ENCODE results near the gene ZBTB7B.

The ZBTB7B gene

GRCh38 chr1:155011004-155011416, 8.4 kb downstream of the ZBTB7B start:
- no peak for TF ChIP-seq GATA2 (IDR thresholded peaks at IDR 0.05; ENCODE audit: low read depth, low read length)
- TF ChIP-seq GATA3 (IDR thresholded peaks at IDR 0.05; ENCODE audit: low read depth, low read length): no peak

GRCh38 chr1:155011437-155012025, 8.9 kb downstream of the ZBTB7B start:
- TF ChIP-seq GATA2 (IDR thresholded peaks at IDR 0.05; ENCODE audit: low read depth, low read length) (no peak), GATA3 (IDR thresholded peaks at IDR 0.05; ENCODE audit: low read depth, low read length) (no peak)

DNA sequence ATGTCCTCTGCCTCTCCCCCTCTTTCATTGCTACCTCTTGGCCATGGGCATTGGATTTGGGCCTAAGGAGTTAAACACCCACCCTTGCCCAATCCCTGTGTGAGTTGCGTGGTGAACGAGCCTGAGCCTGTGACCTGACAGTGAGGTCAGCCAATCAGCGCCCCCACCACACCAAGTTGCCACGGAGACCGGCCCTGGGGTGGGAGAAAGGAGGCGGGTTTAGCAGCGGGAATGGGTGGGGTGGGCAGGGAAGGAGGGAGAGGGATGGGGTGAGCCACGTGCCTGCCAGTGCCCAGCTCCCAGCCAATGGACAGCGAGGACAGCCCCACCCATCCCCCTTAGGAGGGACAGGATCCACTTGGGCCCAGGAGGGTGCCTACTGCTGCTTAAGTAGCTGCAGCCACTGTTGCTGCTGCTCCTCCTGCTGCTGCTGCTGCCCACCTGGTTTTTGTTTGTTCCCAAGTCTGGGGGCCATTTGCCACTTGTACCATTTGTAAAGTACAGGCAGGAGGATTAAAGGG, 9.5 kb downstream of the ZBTB7B start:
- TF ChIP-seq GATA3 (IDR thresholded peaks at IDR 0.05; ENCODE audit: low read depth, low read length) (no peak), GATA2 (IDR thresholded peaks at IDR 0.05; ENCODE audit: low read depth, low read length) (no peak)

GRCh38 chr1:155012776-155013602, 10.4 kb downstream of the ZBTB7B start:
- no peak for TF ChIP-seq GATA3 (IDR thresholded peaks at IDR 0.05; ENCODE audit: low read depth, low read length)
- no peak for TF ChIP-seq GATA2 (IDR thresholded peaks at IDR 0.05; ENCODE audit: low read depth, low read length)

DNA sequence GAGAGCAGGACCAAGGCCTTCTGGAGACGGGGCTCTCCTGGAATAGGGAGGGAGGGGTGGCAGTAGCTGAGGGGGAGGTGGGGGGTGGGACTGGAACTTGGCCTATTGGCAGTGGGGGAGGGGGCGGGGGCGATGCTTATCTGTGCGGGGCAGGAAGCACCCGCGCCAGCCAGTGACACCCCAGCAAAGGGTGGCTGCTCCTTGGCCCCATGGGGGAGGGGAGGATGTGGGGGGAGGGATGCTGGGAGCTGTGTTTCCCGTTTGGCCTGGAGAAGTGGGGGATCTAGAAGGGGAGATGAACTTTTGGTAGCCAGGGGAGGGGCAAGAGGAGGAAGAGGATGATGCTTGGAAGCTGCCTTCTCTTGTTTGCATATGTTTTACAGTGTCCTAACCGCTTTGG, 11.0 kb downstream of the ZBTB7B start:
- TF ChIP-seq GATA3 (IDR thresholded peaks at IDR 0.05; ENCODE audit: low read depth, low read length) (no peak), GATA2 (IDR thresholded peaks at IDR 0.05; ENCODE audit: low read depth, low read length) (no peak)

GRCh38 chr1:155014709-155015508, 12.3 kb downstream of the ZBTB7B start:
- TF ChIP-seq GATA3 (IDR thresholded peaks at IDR 0.05; ENCODE audit: low read depth, low read length) (no peak), GATA2 (IDR thresholded peaks at IDR 0.05; ENCODE audit: low read depth, low read length) (no peak)

- TF ChIP-seq GATA3 (IDR thresholded peaks at IDR 0.05; ENCODE audit: low read depth, low read length) (no peak), GATA2 (IDR thresholded peaks at IDR 0.05; ENCODE audit: low read depth, low read length) (no peak)
Observed at GRCh38 chr1:155015527-155016230, 13.1 kb downstream of the ZBTB7B start.

DNA sequence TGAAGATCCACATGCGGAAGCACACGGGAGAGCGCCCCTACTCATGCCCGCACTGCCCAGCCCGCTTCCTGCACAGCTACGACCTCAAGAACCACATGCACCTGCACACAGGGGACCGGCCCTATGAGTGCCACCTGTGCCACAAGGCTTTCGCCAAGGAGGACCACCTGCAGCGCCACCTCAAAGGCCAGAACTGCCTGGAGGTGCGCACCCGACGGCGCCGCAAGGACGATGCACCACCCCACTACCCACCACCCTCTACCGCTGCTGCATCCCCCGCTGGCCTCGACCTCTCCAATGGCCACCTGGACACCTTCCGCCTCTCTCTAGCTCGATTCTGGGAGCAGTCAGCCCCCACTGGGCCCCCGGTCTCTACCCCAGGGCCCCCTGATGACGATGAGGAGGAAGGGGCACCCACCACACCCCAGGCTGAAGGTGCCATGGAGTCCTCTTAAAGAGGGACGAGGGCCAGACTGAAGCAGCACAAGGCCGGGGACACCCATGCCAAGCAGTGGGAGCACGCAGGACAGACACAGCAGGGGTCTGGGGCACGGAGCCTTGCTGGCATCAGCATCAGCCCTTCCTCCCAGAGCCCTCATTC, 13.7 kb downstream of the ZBTB7B start:
- TF ChIP-seq GATA3 (IDR thresholded peaks at IDR 0.05; ENCODE audit: low read depth, low read length) (no peak), GATA2 (IDR thresholded peaks at IDR 0.05; ENCODE audit: low read depth, low read length) (no peak)

DNA sequence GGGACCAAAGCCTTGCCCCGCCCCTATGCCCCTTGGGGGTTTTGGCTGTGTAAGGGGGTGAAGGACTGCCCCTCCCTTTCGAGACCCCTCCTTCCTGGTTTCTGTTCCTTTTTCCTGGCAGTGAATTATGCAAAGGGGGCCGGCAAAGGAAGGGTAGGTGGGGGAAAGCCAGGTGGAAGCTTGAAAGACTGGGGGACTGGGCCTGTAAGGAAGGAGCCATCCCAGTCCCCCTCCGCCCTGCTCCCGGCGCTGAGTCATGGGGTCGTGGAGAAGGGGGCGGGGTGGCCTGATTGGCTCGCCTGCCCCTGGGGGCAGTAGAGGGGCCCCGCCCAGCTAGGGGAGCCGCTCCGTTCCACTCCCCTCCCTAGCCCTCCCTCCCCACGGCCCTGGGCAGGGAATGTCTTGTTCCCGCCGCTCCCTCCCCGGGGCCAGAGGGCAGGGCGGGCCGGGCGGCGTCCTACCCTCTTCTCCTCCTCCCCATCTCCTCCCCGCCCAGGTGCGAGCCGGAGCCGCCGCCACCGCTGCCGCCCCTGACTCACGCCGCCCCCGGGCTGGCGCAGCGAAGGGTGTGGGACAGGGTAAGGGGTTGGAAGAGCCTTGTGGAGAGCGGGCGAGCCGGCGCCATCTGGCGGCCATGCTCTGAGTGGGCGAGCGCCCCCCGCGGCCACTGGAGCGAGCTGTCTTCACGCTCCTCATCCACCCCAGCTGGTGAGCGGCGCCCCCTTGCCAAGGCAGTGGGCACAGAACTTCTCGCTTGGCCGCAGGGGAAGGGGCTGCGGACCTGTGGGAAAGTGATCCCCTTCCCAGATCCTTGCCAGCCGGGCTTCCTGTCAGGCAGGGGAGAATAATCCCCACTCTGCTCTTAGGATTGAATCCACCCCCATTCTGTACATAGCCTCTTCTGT, 14.7 kb downstream of the ZBTB7B start:
- TF ChIP-seq GATA3 (IDR thresholded peaks at IDR 0.05; ENCODE audit: low read depth, low read length): no peak
- TF ChIP-seq GATA2 (IDR thresholded peaks at IDR 0.05; ENCODE audit: low read depth, low read length): no peak; the same call in 1 of the 2 replicates

GRCh38 chr1:155017946-155018316, 15.3 kb downstream of the ZBTB7B start:
- TF ChIP-seq GATA2 (IDR thresholded peaks at IDR 0.05; ENCODE audit: low read depth, low read length): no peak
- no peak for TF ChIP-seq GATA3 (IDR thresholded peaks at IDR 0.05; ENCODE audit: low read depth, low read length)

- TF ChIP-seq GATA3 (IDR thresholded peaks at IDR 0.05; ENCODE audit: low read depth, low read length) (no peak), GATA2 (IDR thresholded peaks at IDR 0.05; ENCODE audit: low read depth, low read length) (no peak)
Observed at GRCh38 chr1:155018617-155019348, 16.2 kb downstream of the ZBTB7B start.

Data from SH-SY5Y (cell line).